Measurements from ENCODE around the gene ZNF783.

- no peak for TF ChIP-seq CTCF (conservative IDR thresholded peaks at IDR 0.05)
- TF ChIP-seq EZH2 (IDR thresholded peaks at IDR 0.05; ENCODE audit: low read depth): no peak
Observed at GRCh38 chr7:149293338-149293737, 31.3 kb downstream of the ZNF783 start.

All from PC-9 (cell line).